Measurements from ENCODE around the gene CELF2.
"Not testable (repeated sequence)": the region's sequence is repeated elsewhere in the genome, so short reads cannot be mapped to it uniquely, and the experiment has no call there.

Gene CELF2

GRCh38 chr10:11017570-11018431, at the start of gene CELF2:
TSS of gene CELF2 (plus strand) at chr10:11017872. CDS start at chr10:11018090, 218 bp downstream.
- no peak for DNase-seq

- no peak for DNase-seq
Measured at GRCh38 chr10:10968257-10968588, 49.4 kb upstream of the CELF2 start.

- no peak for DNase-seq
Measured at GRCh38 chr10:10973310-10973709, 44.4 kb upstream of the CELF2 start.

- no peak for DNase-seq
Measured at GRCh38 chr10:10975647-10976046, 42.0 kb upstream of the CELF2 start.

- DNase-seq = no peak
Measured at GRCh38 chr10:10976652-10977051, 41.0 kb upstream of the CELF2 start.

- DNase-seq = no peak
Measured at GRCh38 chr10:10977226-10977956, 40.3 kb upstream of the CELF2 start.

- DNase-seq = no peak
Measured at GRCh38 chr10:10977978-10978377, 39.7 kb upstream of the CELF2 start.

- DNase-seq = no peak
Measured at GRCh38 chr10:10985361-10985760, 32.3 kb upstream of the CELF2 start.

GRCh38 chr10:10986606-10987005, 31.1 kb upstream of the CELF2 start:
- no peak for DNase-seq

- DNase-seq = no peak
Measured at GRCh38 chr10:10987111-10987510, 30.6 kb upstream of the CELF2 start.

- no peak for DNase-seq
Measured at GRCh38 chr10:10989669-10990068, 28.0 kb upstream of the CELF2 start.

GRCh38 chr10:10991144-10991543, 26.5 kb upstream of the CELF2 start:
- DNase-seq = no peak

- no peak for DNase-seq
Measured at GRCh38 chr10:10992072-10992471, 25.6 kb upstream of the CELF2 start.

GRCh38 chr10:10992961-10993714, 24.5 kb upstream of the CELF2 start:
- no peak for DNase-seq

- no peak for DNase-seq
Measured at GRCh38 chr10:10993785-10994184, 23.9 kb upstream of the CELF2 start.

GRCh38 chr10:10994360-10994759, 23.3 kb upstream of the CELF2 start:
- no peak for DNase-seq

- DNase-seq = no peak
Measured at GRCh38 chr10:10995120-10995519, 22.6 kb upstream of the CELF2 start.

GRCh38 chr10:10996966-10997620, 20.6 kb upstream of the CELF2 start:
- DNase-seq = no peak

GRCh38 chr10:10999501-10999900, 18.2 kb upstream of the CELF2 start:
- not testable (repeated sequence) for DNase-seq

GRCh38 chr10:11002485-11002884, 15.2 kb upstream of the CELF2 start:
- no peak for DNase-seq

- DNase-seq = no peak
Measured at GRCh38 chr10:11002916-11003315, 14.8 kb upstream of the CELF2 start.

GRCh38 chr10:11003679-11004078, 14.0 kb upstream of the CELF2 start:
- no peak for DNase-seq

All from kidney glomerular epithelial cell (primary cell).